Kidney (tissue), 14 donors: Measurements from ENCODE around the gene BRIP1. TPM values are rescaled to one million over a fixed set of nuclear protein-coding genes. Genes with fewer than 3 reads are reported as not detected.

Experiments
- DNase-seq, 5 donors: peaks; one replicate each; pipeline ENCODE4 v3.0.0-alpha.2; 2013 to 2020
- FAIRE-seq: peaks from 2 replicates; lab custom pipeline; 2012; peaks lifted over from hg19 to GRCh38; lab: Jason Lieb, UNC
- H3K27ac ChIP-seq, 2 donors: one replicate each; pipeline ENCODE4 v1.7.0; 2013; ENCODE audit warnings: low read depth in 2 of 2, low read length in 2 of 2, inconsistent platforms in 1 of 2
- H3K27me3 ChIP-seq: one replicate; pipeline ENCODE4 v1.7.1; 2013; ENCODE audit warnings: low read length, inconsistent platforms; ENCODE audit not compliant: control insufficient read depth, insufficient read depth
- H3K36me3 ChIP-seq, 3 donors: one replicate each; pipeline versions ENCODE4 v1.7.0 to v1.7.1; 2013; ENCODE audit warnings: low read length in 3 of 3, control low read depth in 1 of 3, inconsistent platforms in 1 of 3; ENCODE audit not compliant: insufficient read depth in 3 of 3, control insufficient read depth in 2 of 3
- H3K4me1 ChIP-seq, 3 donors: one replicate each; pipeline versions ENCODE4 v1.7.0 to v1.7.1; 2013; ENCODE audit warnings: low read length in 3 of 3, inconsistent platforms in 1 of 3, low read depth in 1 of 3; ENCODE audit not compliant: control insufficient read depth in 2 of 3, insufficient read depth in 2 of 3
- H3K4me3 ChIP-seq, 3 donors: one replicate each; pipeline versions ENCODE4 v1.7.0 to v1.8.1; 2013; ENCODE audit warnings: low read length in 3 of 3, control low read depth in 1 of 3, inconsistent platforms in 1 of 3
- H3K9ac ChIP-seq, 3 donors: one replicate each; pipeline versions ENCODE4 v1.7.0 to v1.7.1; 2013; ENCODE audit warnings: low read length in 3 of 3, control low read depth in 1 of 3, inconsistent platforms in 1 of 3
- H3K9me3 ChIP-seq, 3 donors: one replicate each; pipeline versions ENCODE4 v1.7.0 to v1.7.1; 2013; ENCODE audit warnings: low read length in 3 of 3, control low read depth in 1 of 3, inconsistent platforms in 1 of 3; ENCODE audit not compliant: control insufficient read depth in 2 of 3, insufficient read depth in 1 of 3
- CTCF ChIP-seq: IDR thresholded peaks from 3 replicates; pipeline ENCODE4 v1.5.1; 2012; ENCODE audit warnings: mild to moderate bottlenecking, moderate library complexity, borderline replicate concordance; ENCODE audit not compliant: insufficient read depth; ENCODE audit errors: extremely low read depth
- intact Hi-C: fragments of 100-400 bp; cut with DNase I; formaldehyde crosslinking; loops from one replicate; pipeline ENCODE4 v1.11.1; 2022
- polyA plus RNA-seq: library from polyadenylated mRNA; stranded (reverse); fragments of 350-450 nt; fragmentation: Illumina TruSeq; extraction: RNeasy Lipid Tissue Mini Kit (QIAGEN cat#74804); gene quantifications from one replicate; pipeline ENCODE4 v1.2.3, GENCODE V29; 2014; ENCODE audit warnings: low read depth, low replicate concordance; ENCODE audit not compliant: insufficient read depth
- total RNA-seq: library from RNA; stranded (reverse); fragmentation: NEBNext Ultra II Directional; extraction: Animal tissue kit (Norgen Biotek cat#: 25700); gene quantifications from one replicate; pipeline ENCODE4 v1.2.1, GENCODE V29; 2021
- donor health status: control.
- donor health status: control.
- donor health status: control.
- donor health status: control.
- donor health status: control.
- donor health status: DM: yes; HTN: yes; CAD: no.
- donor health status: Normal renal cell carcinoma (clear cell type).

BRIP1 gene
- total and polyA plus RNA-seq, 2 donors from 2014 or later, result 0.54 TPM; not detected in 1

GRCh38 chr17:61644800-61645774, 218.2 kb downstream of the BRIP1 start:
- H3K4me1 ChIP-seq, result no peaks in the 10 kb centered on the region
- H3K9me3 ChIP-seq, result peaks cover 0 to 3% (median 0%) of the 10 kb centered on the region in 3 donors
- no peak for TF ChIP-seq CTCF
- DNase-seq (no peak), FAIRE-seq (no peak)
- H3K27ac ChIP-seq, result no peak overlapping the region
- no peaks in the 10 kb centered on the region for H3K36me3 ChIP-seq
- H3K27me3 ChIP-seq, result no peaks in the 10 kb centered on the region
- no peak overlapping the region for H3K4me3 ChIP-seq
- no peak overlapping the region for H3K9ac ChIP-seq
- intact Hi-C loops, result no loop called here

- intact Hi-C loops, result no loop called here
- no peaks in the 10 kb centered on the region for H3K36me3 ChIP-seq
- no peaks in the 10 kb centered on the region for H3K27me3 ChIP-seq
- no peak overlapping the region for H3K9ac ChIP-seq
- H3K4me3 ChIP-seq, result no peak overlapping the region
- H3K4me1 ChIP-seq, result no peaks in the 10 kb centered on the region
- FAIRE-seq (no peak), DNase-seq (no peak)
- H3K9me3 ChIP-seq, result no peaks in the 10 kb centered on the region
- no peak for TF ChIP-seq CTCF
- no peak overlapping the region for H3K27ac ChIP-seq
Observed at GRCh38 chr17:61642768-61643167, 220.6 kb downstream of the BRIP1 start.

- H3K9ac ChIP-seq, result no peak overlapping the region
- H3K27me3 ChIP-seq, result no peaks in the 10 kb centered on the region
- no peaks in the 10 kb centered on the region for H3K4me1 ChIP-seq
- no peaks in the 10 kb centered on the region for H3K9me3 ChIP-seq
- no peak for TF ChIP-seq CTCF
- no peaks in the 10 kb centered on the region for H3K36me3 ChIP-seq
- intact Hi-C loops, result no loop called here
- no peak for DNase-seq
- no peak overlapping the region for H3K27ac ChIP-seq
- no peak overlapping the region for H3K4me3 ChIP-seq
- no peak for FAIRE-seq
Observed at GRCh38 chr17:61641715-61642114, 221.6 kb downstream of the BRIP1 start.
